Breast epithelium (tissue), 4 donors: ENCODE measurements around the gene CLCNKB. TPM values are rescaled to one million over a fixed set of nuclear protein-coding genes. Genes with fewer than 3 reads are reported as not detected.

Experiments used
- DNase-seq, 2 donors: peaks; one replicate each; pipeline ENCODE4 v3.0.0-alpha.2; 2019; ENCODE audit warnings: low spot score in 2 of 2
- H3K27ac ChIP-seq, 2 donors: fragments of 200-600 bp; sonication (generic) in 1 of 2; one replicate each; pipeline ENCODE4 v1.5.1; 2016 to 2019; ENCODE audit warnings: mild to moderate bottlenecking in 1 of 2
- H3K27me3 ChIP-seq, 2 donors: fragments of 200-600 bp; sonication (generic) in 1 of 2; one replicate each; pipeline versions ENCODE4 v1.5.1 to v1.6.0; 2017 to 2019; ENCODE audit warnings: control low read depth in 1 of 2, mild to moderate bottlenecking in 1 of 2
- H3K36me3 ChIP-seq: fragments of 200-600 bp; one replicate; pipeline ENCODE4 v1.5.1; 2019
- H3K4me1 ChIP-seq, 2 donors: fragments of 200-600 bp; sonication (generic); one replicate each; pipeline ENCODE4 v1.5.1; 2016 to 2019; ENCODE audit warnings: control low read depth in 1 of 2
- H3K4me3 ChIP-seq, 3 donors: fragments of 200-600 bp; sonication (generic); 1 replicate in 2 of 3; 2 replicates in 1 of 3; pipeline ENCODE4 v1.5.1; 2016 to 2019; ENCODE audit warnings: mild to moderate bottlenecking in 3 of 3, moderate library complexity in 2 of 3
- H3K9me3 ChIP-seq, 2 donors: fragments of 200-600 bp; sonication (generic) in 1 of 2; one replicate each; pipeline ENCODE4 v1.5.1; 2016 to 2019; ENCODE audit warnings: control low read depth in 1 of 2
- POLR2A ChIP-seq: fragments of 450-650 bp; IDR thresholded peaks from one replicate; pipeline ENCODE4 v1.6.1; 2016; ENCODE audit warnings: antibody characterized with exemption, mild to moderate bottlenecking, moderate library complexity
- POLR2AphosphoS5 ChIP-seq, 3 donors: sonication (generic); formaldehyde crosslinking; IDR thresholded peaks; one replicate each; pipeline ENCODE4 v1.6.1; 2017; ENCODE audit warnings: antibody characterized with exemption in 3 of 3
- intact Hi-C: fragments of 100-400 bp; cut with DNase I; formaldehyde crosslinking; loops from one replicate; pipeline ENCODE4 v1.15.1; 2023; ENCODE audit warnings: low total_unique reads
- total RNA-seq, 3 donors: library from RNA; depleted of rRNA; stranded (reverse); fragments of >200 nt; gene quantifications; one replicate each; pipeline ENCODE4 v1.1.0, GENCODE V29; 2016
- TF ChIP-seq, protein P1 (sequence below), 3 donors: fragments of 450-650 bp; IDR thresholded peaks; one replicate each; pipeline ENCODE4 v1.5.1; 2016 to 2017; ENCODE audit warnings: antibody characterized with exemption in 3 of 3, mild to moderate bottlenecking in 3 of 3, moderate library complexity in 3 of 3

CLCNKB gene
- total RNA-seq, 3 donors from 2014 or later: 0.32 to 0.88 (median 0.33) TPM

DNA sequence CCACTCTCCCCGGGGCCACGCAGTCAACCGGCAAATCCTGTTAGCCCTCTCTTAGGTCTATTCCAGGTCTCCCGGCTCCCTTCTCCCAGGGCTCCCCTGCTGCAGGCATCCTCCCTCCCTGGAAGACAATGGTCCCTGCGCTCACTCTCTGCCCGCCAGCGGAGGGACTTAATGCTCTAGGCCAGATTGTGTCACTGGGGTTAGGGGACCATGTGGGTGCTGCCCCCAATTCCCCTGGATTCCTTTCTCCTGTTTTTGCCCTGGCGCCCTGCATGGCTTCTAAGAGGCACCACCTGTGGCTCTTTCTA is 21.6 kb downstream of the CLCNKB start:
- DNase-seq: no peak
- H3K9me3 ChIP-seq: no peaks in the 10 kb centered on the region
- H3K27me3 ChIP-seq: no peaks in the 10 kb centered on the region
- no peak overlapping the region for H3K27ac ChIP-seq
- intact Hi-C loops: no loop called here
- no peaks in the 10 kb centered on the region for H3K36me3 ChIP-seq
- H3K4me3 ChIP-seq: no peak overlapping the region
- TF ChIP-seq POLR2AphosphoS5 (IDR thresholded peaks at IDR 0.05) (no peak), POLR2A (no peak)
- TF ChIP-seq, protein P1, sequence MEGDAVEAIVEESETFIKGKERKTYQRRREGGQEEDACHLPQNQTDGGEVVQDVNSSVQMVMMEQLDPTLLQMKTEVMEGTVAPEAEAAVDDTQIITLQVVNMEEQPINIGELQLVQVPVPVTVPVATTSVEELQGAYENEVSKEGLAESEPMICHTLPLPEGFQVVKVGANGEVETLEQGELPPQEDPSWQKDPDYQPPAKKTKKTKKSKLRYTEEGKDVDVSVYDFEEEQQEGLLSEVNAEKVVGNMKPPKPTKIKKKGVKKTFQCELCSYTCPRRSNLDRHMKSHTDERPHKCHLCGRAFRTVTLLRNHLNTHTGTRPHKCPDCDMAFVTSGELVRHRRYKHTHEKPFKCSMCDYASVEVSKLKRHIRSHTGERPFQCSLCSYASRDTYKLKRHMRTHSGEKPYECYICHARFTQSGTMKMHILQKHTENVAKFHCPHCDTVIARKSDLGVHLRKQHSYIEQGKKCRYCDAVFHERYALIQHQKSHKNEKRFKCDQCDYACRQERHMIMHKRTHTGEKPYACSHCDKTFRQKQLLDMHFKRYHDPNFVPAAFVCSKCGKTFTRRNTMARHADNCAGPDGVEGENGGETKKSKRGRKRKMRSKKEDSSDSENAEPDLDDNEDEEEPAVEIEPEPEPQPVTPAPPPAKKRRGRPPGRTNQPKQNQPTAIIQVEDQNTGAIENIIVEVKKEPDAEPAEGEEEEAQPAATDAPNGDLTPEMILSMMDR (IDR thresholded peaks at IDR 0.05): no peak
- peaks cover 0 to 7% of the 10 kb centered on the region in 2 donors for H3K4me1 ChIP-seq

DNA sequence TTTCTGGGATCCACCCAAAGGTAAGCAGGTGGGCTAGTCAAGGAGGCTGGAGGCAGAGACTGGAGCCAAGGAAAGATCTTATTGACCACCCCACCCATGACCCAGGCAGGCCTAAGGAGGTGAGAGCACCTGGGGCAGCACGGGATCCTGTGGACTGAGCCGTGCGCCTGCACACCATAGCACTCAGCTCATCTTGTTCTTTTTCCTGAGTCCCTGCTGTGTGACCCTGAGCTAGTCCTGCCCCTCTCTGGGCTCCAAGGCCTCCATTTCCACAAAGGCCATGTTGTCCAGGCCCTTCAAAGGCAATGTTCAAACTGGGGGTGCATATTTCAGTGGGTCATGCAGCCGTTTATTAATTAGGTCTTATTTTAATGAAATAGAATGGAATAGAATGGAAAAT is 22.7 kb downstream of the CLCNKB start:
- no peak overlapping the region for H3K27ac ChIP-seq
- intact Hi-C loops: no loop called here
- TF ChIP-seq POLR2AphosphoS5 (IDR thresholded peaks at IDR 0.05): no peak
- TF ChIP-seq, protein P1 (IDR thresholded peaks at IDR 0.05): no peak
- no peak for TF ChIP-seq POLR2A
- no peaks in the 10 kb centered on the region for H3K27me3 ChIP-seq
- H3K4me3 ChIP-seq: no peak overlapping the region
- no peaks in the 10 kb centered on the region for H3K9me3 ChIP-seq
- no peaks in the 10 kb centered on the region for H3K36me3 ChIP-seq
- DNase-seq: no peak
- peaks cover 0 to 7% of the 10 kb centered on the region in 2 donors for H3K4me1 ChIP-seq

DNA sequence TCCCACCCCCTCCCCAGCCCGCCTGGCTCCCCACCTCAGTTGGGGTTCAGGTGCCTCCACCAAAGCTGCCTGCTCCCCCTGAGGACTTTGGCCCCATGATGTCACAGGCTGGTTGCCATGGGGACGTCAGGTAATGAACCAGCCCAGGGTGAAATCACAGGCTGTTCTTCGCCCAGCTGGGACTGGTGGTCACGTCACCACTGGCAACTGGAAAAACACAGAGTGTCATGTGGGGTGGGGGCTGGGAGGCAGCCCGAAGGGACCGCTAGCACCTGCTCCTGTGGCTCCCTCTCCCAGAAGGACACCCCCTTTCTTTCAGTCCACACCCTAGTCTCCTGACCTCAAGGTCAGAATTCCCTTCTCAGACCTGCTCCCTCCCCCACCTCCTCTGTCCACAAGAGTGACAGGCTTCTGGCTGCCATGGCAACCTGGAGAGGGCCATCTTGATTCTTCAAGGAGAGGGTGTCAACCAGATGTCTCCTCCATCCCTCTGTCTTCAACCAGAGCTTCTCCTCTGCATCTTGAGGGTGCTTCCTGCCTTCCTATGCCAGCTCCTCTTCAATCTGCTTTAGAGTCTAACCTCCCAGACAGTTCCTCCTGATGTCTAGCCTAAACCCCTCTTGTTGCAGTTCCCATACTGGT is 23.7 kb downstream of the CLCNKB start:
- Histone ChIP-seq H3K27ac (no peak overlapping the region), H3K27me3 (no peaks in the 10 kb centered on the region), H3K4me3 (no peak overlapping the region), H3K4me1 (peaks cover 0 to 7% of the 10 kb centered on the region in 2 donors), H3K36me3 (no peaks in the 10 kb centered on the region), H3K9me3 (no peaks in the 10 kb centered on the region)
- TF ChIP-seq POLR2AphosphoS5 (IDR thresholded peaks at IDR 0.05): no peak
- TF ChIP-seq POLR2A: no peak
- TF ChIP-seq, protein P1 (IDR thresholded peaks at IDR 0.05): no peak
- no peak for DNase-seq
- intact Hi-C loops: no loop called here

DNA sequence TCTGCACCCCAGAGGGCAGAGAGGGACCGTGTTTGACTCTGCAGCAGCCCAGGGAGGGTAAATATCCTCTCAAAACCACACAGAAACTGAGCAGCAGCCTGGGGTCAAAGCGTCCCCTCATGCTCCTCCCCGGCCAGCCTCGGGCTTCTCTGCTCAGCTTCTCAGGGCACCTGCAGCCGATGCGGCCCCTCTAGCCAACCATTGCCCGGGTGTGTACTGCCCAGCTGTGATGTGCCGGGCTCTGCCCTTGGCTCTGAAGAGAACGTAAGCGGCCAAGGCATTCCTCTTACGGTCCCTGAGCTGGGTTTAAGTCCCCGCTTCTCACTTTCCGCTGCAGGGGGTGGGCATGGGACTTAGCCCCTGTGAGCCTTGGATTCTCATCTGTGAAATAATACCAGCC is 24.4 kb downstream of the CLCNKB start:
- TF ChIP-seq POLR2A (no peak), POLR2AphosphoS5 (IDR thresholded peaks at IDR 0.05) (no peak)
- Histone ChIP-seq H3K4me1 (peaks cover 0 to 7% of the 10 kb centered on the region in 2 donors), H3K27me3 (no peaks in the 10 kb centered on the region), H3K27ac (no peak overlapping the region), H3K36me3 (no peaks in the 10 kb centered on the region), H3K9me3 (no peaks in the 10 kb centered on the region), H3K4me3 (no peak overlapping the region)
- intact Hi-C loops: no loop called here
- DNase-seq: no peak

DNA sequence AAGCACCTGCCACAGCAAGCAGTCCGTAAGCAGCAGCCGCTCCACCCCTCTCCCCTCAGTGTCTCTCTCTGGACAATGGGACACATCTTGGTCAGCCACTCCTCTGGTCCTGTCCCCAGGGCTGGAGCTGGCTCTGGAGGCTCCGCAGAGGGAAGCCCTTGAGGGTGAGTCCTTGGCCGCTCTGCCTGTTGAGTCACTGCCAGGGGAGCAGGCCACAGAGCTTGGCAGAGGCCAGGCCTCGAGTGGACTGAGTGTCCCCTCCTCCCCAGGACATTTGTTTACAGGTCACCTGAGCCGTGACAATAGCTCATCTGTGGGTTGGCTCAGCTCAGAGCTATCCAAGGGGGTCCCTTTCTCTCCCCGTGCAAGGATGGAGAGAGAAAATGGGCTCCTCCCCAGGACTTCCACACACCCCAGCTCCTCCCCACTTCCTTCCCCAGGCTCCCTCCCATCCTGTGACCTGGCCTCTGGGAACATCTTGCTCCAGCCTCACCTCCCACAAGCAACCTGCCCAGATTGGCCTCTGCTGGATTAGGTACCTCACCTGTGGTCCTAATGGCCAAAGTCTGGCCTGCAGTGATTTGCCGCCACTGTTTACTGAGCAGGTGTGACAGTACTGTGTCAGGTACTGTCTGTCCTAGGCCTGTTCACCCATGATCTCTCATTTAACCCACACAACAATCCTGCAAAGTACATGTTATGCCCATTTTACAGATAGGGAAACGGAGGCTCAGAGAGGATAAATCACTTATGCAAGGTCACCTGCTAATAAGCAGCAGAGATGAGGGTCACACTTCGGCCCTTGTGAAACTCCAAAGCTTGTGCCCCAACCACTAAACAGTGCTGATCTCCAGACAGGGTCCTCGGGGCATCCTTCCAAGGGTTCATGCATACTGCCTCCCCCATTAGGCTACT is 25.0 kb downstream of the CLCNKB start:
- Histone ChIP-seq H3K36me3 (no peaks in the 10 kb centered on the region), H3K4me3 (no peak overlapping the region), H3K27me3 (no peaks in the 10 kb centered on the region), H3K27ac (peak overlapping the region in 1 of 2 donors; percentile 19), H3K4me1 (peaks cover 3 to 7% of the 10 kb centered on the region in 2 donors), H3K9me3 (no peaks in the 10 kb centered on the region)
- DNase-seq: no peak
- TF ChIP-seq, protein P1 (IDR thresholded peaks at IDR 0.05): no peak
- TF ChIP-seq POLR2AphosphoS5 (IDR thresholded peaks at IDR 0.05) (no peak), POLR2A (no peak)
- intact Hi-C loops: no loop called here
